Small intestine (tissue), 7 donors: ENCODE data around the gene CDC25B. TPM values are rescaled to one million over a fixed set of nuclear protein-coding genes. Genes with fewer than 3 reads are reported as not detected.

Source experiments
- DNase-seq, 2 donors: peaks; one replicate each; pipeline versions ENCODE4 v3.0.0 to v3.0.0-alpha.2; 2013
- FAIRE-seq: peaks from 2 replicates; lab custom pipeline; 2012; peaks lifted over from hg19 to GRCh38; lab: Jason Lieb, UNC
- H3K27ac ChIP-seq, 3 donors: one replicate each; pipeline ENCODE4 v1.5.1; 2013; ENCODE audit warnings: low read length in 2 of 3, mild to moderate bottlenecking in 2 of 3, control low read depth in 1 of 3, inconsistent platforms in 1 of 3, low read depth in 1 of 3, moderate library complexity in 1 of 3
- H3K27me3 ChIP-seq, 3 donors: one replicate each; pipeline ENCODE4 v1.6.1; 2013; ENCODE audit warnings: low read length in 3 of 3, inconsistent platforms in 1 of 3; ENCODE audit not compliant: control insufficient read depth in 3 of 3, insufficient read depth in 3 of 3
- H3K36me3 ChIP-seq, 3 donors: one replicate each; pipeline ENCODE4 v1.6.1; 2013; ENCODE audit warnings: low read length in 3 of 3, inconsistent platforms in 1 of 3, low read depth in 1 of 3, mild to moderate bottlenecking in 1 of 3, moderate library complexity in 1 of 3; ENCODE audit not compliant: control insufficient read depth in 3 of 3, insufficient read depth in 2 of 3
- H3K4me1 ChIP-seq, 3 donors: one replicate each; pipeline ENCODE4 v1.6.1; 2013; ENCODE audit warnings: low read length in 2 of 3, inconsistent platforms in 1 of 3, low read depth in 1 of 3, mild to moderate bottlenecking in 1 of 3, moderate library complexity in 1 of 3; ENCODE audit not compliant: control insufficient read depth in 3 of 3, insufficient read depth in 2 of 3
- H3K4me3 ChIP-seq, 3 donors: one replicate each; pipeline ENCODE4 v1.5.1; 2013; ENCODE audit warnings: low read length in 3 of 3, control low read depth in 1 of 3, inconsistent platforms in 1 of 3, low read depth in 1 of 3, mild to moderate bottlenecking in 1 of 3, moderate library complexity in 1 of 3
- H3K9me3 ChIP-seq, 2 donors: one replicate each; pipeline ENCODE4 v1.6.1; 2013; ENCODE audit warnings: low read depth in 1 of 2, low read length in 1 of 2; ENCODE audit not compliant: control insufficient read depth in 2 of 2, insufficient read depth in 1 of 2
- WGBS, 3 donors: extraction: QIAGEN DNeasy Blood & Tissue Kit; methylation state at CpG; one replicate each; pipeline ENCODE4 v1.1.7; 2013; 5-methylcytosine and 5-hydroxymethylcytosine counted together
- polyA plus RNA-seq, 4 donors: library from polyadenylated mRNA; stranded (reverse) in 3 of 4; unstranded in 1 of 4; fragments of 200-250 nt in 3 of 4; fragments of 120-200 nt in 1 of 4; gene quantifications; one replicate each; pipeline versions ENCODE4 v1.2.1 to v1.2.3, GENCODE V29; 2013
- donor health status: healthy with polysubstance abuse.
- donor health status: control.
- donor health status: control.
- donor health status: Bipolar disorder and iron deficiency.
- donor health status: healthy.

The CDC25B gene
- polyA plus RNA-seq, 4 donors = 15.7 to 53.8 (median 20.3) TPM

- H3K36me3 ChIP-seq = peaks cover 0 to 50% (median 0%) of the 10 kb centered on the region in 3 donors
- no peaks in the 10 kb centered on the region for H3K9me3 ChIP-seq
- FAIRE-seq = no peak
- H3K27me3 ChIP-seq = peaks cover 0 to 29% (median 0%) of the 10 kb centered on the region in 3 donors
- peak; percentile 72 to 79 for DNase-seq
- H3K27ac ChIP-seq = no peak overlapping the region
- peak overlapping the region in 2 of 3 donors; percentile 18 to 42 for H3K4me3 ChIP-seq
- WGBS, 3 donors = 14 to 48% (median 30%) methylated on average over 91 to 95 of the region's 95 CpGs
- peaks cover 0 to 23% (median 5%) of the 10 kb centered on the region in 3 donors for H3K4me1 ChIP-seq
Measured at GRCh38 chr20:3751675-3752385, 44.3 kb upstream of the CDC25B start.

- peak in 1 of 2 donors; percentile 57 for DNase-seq
- Histone ChIP-seq H3K4me1 (peaks cover 0 to 19% (median 3%) of the 10 kb centered on the region in 3 donors), H3K36me3 (peaks cover 0 to 46% (median 0%) of the 10 kb centered on the region in 3 donors), H3K27me3 (peaks cover 0 to 29% (median 0%) of the 10 kb centered on the region in 3 donors), H3K9me3 (no peaks in the 10 kb centered on the region), H3K4me3 (peak overlapping the region in 2 of 3 donors; percentile 18 to 42), H3K27ac (no peak overlapping the region)
- WGBS, 3 donors = 21 to 45% (median 24%) methylated on average over 13 of the region's 13 CpGs
- no peak for FAIRE-seq
Measured at GRCh38 chr20:3752386-3752759, 43.7 kb upstream of the CDC25B start.

- Histone ChIP-seq H3K27ac (no peak overlapping the region), H3K9me3 (no peaks in the 10 kb centered on the region)
- no peak for FAIRE-seq
Measured at GRCh38 chr20:3753098-3753497, 43.0 kb upstream of the CDC25B start.

GRCh38 chr20:3753501-3754275 is 42.4 kb upstream of the CDC25B start:
- Histone ChIP-seq H3K27me3 (peaks cover 0 to 26% (median 0%) of the 10 kb centered on the region in 3 donors), H3K36me3 (peaks cover 0 to 47% (median 0%) of the 10 kb centered on the region in 3 donors), H3K4me3 (no peak overlapping the region), H3K4me1 (peaks cover 0 to 9% (median 3%) of the 10 kb centered on the region in 3 donors), H3K27ac (no peak overlapping the region), H3K9me3 (no peaks in the 10 kb centered on the region)
- FAIRE-seq (no peak), DNase-seq (no peak)
- 86 to 92% (median 88%) methylated on average over 20 to 26 of the region's 26 CpGs for WGBS, 3 donors

More at GRCh38 chr20:3753098-3753497, 43.0 kb upstream of the CDC25B start:
- peak; percentile 64 to 72 for DNase-seq
- peaks cover 0 to 13% (median 3%) of the 10 kb centered on the region in 3 donors for H3K4me1 ChIP-seq
- WGBS, 3 donors = 42 to 61% (median 43%) methylated on average over 4 of the region's 4 CpGs
- no peak overlapping the region for H3K4me3 ChIP-seq
- H3K36me3 ChIP-seq = peaks cover 0 to 45% (median 0%) of the 10 kb centered on the region in 3 donors
- peaks cover 0 to 29% (median 0%) of the 10 kb centered on the region in 3 donors for H3K27me3 ChIP-seq

- Histone ChIP-seq H3K4me1 (peaks cover 0 to 9% (median 3%) of the 10 kb centered on the region in 3 donors), H3K27ac (no peak overlapping the region), H3K27me3 (peaks cover 0 to 21% (median 0%) of the 10 kb centered on the region in 3 donors), H3K4me3 (no peak overlapping the region), H3K36me3 (peaks cover 0 to 53% (median 0%) of the 10 kb centered on the region in 3 donors), H3K9me3 (no peaks in the 10 kb centered on the region)
- FAIRE-seq = no peak
- DNase-seq = no peak
- WGBS, 3 donors = 93 to 98% (median 95%) methylated on average over 16 of the region's 16 CpGs
Measured at GRCh38 chr20:3754276-3754630, 41.9 kb upstream of the CDC25B start.

- H3K36me3 ChIP-seq = peaks cover 0 to 58% (median 0%) of the 10 kb centered on the region in 3 donors
- H3K27me3 ChIP-seq = peaks cover 0 to 12% (median 0%) of the 10 kb centered on the region in 3 donors
- no peak overlapping the region for H3K4me3 ChIP-seq
- DNase-seq (no peak), FAIRE-seq (no peak)
- no peak overlapping the region for H3K27ac ChIP-seq
- H3K4me1 ChIP-seq = peaks cover 0 to 5% (median 3%) of the 10 kb centered on the region in 3 donors
- 82 to 91% (median 86%) methylated on average over 7 of the region's 7 CpGs for WGBS, 3 donors
- no peaks in the 10 kb centered on the region for H3K9me3 ChIP-seq
Measured at GRCh38 chr20:3755269-3755668, 40.8 kb upstream of the CDC25B start.

GRCh38 chr20:3755814-3756480 is 40.2 kb upstream of the CDC25B start:
- FAIRE-seq = no peak
- Histone ChIP-seq H3K9me3 (no peaks in the 10 kb centered on the region), H3K27me3 (peaks cover 0 to 5% (median 0%) of the 10 kb centered on the region in 3 donors), H3K4me3 (no peak overlapping the region), H3K27ac (no peak overlapping the region), H3K4me1 (peaks cover 0 to 5% (median 3%) of the 10 kb centered on the region in 3 donors), H3K36me3 (peaks cover 0 to 57% (median 0%) of the 10 kb centered on the region in 3 donors)
- DNase-seq = no peak
- 72 to 98% (median 93%) methylated on average over 4 to 5 of the region's 5 CpGs for WGBS, 3 donors

- H3K4me1 ChIP-seq = peaks cover 0 to 5% (median 0%) of the 10 kb centered on the region in 3 donors
- DNase-seq = no peak
- no peak overlapping the region for H3K27ac ChIP-seq
Measured at GRCh38 chr20:3757268-3757667, 38.8 kb upstream of the CDC25B start.

More at GRCh38 chr20:3757268-3757667, 38.8 kb upstream of the CDC25B start:
- 92 to 97% (median 95%) methylated on average over 2 of the region's 2 CpGs for WGBS, 3 donors
- H3K9me3 ChIP-seq = no peaks in the 10 kb centered on the region
- peaks cover 0 to 60% (median 0%) of the 10 kb centered on the region in 3 donors for H3K36me3 ChIP-seq
- H3K27me3 ChIP-seq = no peaks in the 10 kb centered on the region
- no peak for FAIRE-seq
- no peak overlapping the region for H3K4me3 ChIP-seq
